Stomach (tissue), 19 donors: ENCODE results near the gene PLXDC1. TPM values are rescaled to one million over a fixed set of nuclear protein-coding genes. Genes with fewer than 3 reads are reported as not detected.

Experiments
- DNase-seq, 2 donors: peaks; one replicate each; pipeline versions ENCODE4 v3.0.0 to v3.0.0-alpha.2; 2013 to 2019
- H3K27ac ChIP-seq, 5 donors: fragments of 200-600 bp in 4 of 5; sonication (generic) in 4 of 5; one replicate each; pipeline ENCODE4 v1.5.1; 2013 to 2019; ENCODE audit warnings: mild to moderate bottlenecking in 1 of 5, moderate library complexity in 1 of 5
- H3K27me3 ChIP-seq, 3 donors: fragments of 200-600 bp; sonication (generic); one replicate each; pipeline ENCODE4 v1.5.1; 2017 to 2019; ENCODE audit warnings: mixed run types in 1 of 3
- H3K36me3 ChIP-seq, 4 donors: fragments of 200-600 bp; sonication (generic); 1 replicate in 3 of 4; 2 replicates in 1 of 4; pipeline ENCODE4 v1.5.1; 2016 to 2019
- H3K4me1 ChIP-seq, 4 donors: fragments of 200-600 bp; sonication (generic); one replicate each; pipeline ENCODE4 v1.5.1; 2016 to 2019
- H3K4me3 ChIP-seq, 4 donors: fragments of 200-600 bp; sonication (generic) in 3 of 4; one replicate each; pipeline ENCODE4 v1.5.1; 2016 to 2019; ENCODE audit warnings: mild to moderate bottlenecking in 1 of 4
- H3K9me3 ChIP-seq, 4 donors: fragments of 200-600 bp; sonication (generic); one replicate each; pipeline ENCODE4 v1.5.1; 2016 to 2019
- EP300 ChIP-seq: sonication (generic); formaldehyde crosslinking; IDR thresholded peaks from one replicate; pipeline ENCODE4 v1.6.1; 2017; ENCODE audit warnings: antibody characterized with exemption
- POLR2A ChIP-seq, 4 donors: fragments of 450-650 bp; IDR thresholded peaks; one replicate each; pipeline ENCODE4 v1.6.1; 2016; ENCODE audit warnings: antibody characterized with exemption in 4 of 4, control low read depth in 2 of 4, mild to moderate bottlenecking in 1 of 4, moderate library complexity in 1 of 4
- POLR2AphosphoS5 ChIP-seq, 3 donors: sonication (generic); formaldehyde crosslinking; IDR thresholded peaks; one replicate each; pipeline ENCODE4 v1.6.1; 2016; ENCODE audit warnings: antibody characterized with exemption in 3 of 3
- WGBS, 5 donors: extraction: QIAGEN DNeasy Blood & Tissue Kit in 3 of 5; methylation state at CpG; one replicate each; pipeline versions ENCODE4 v1.1.5 to v1.1.7; 2013 to 2018; 5-methylcytosine and 5-hydroxymethylcytosine counted together
- intact Hi-C: fragments of 100-400 bp; cut with DNase I; formaldehyde crosslinking; loops from one replicate; pipeline ENCODE4 v1.15.1; 2023; ENCODE audit warnings: low total_unique reads
- long read RNA-seq, 10 donors: transcript quantifications; one replicate each; lab custom pipeline, GENCODE V29; 2026
- polyA plus RNA-seq, 3 donors: library from polyadenylated mRNA; stranded (reverse); fragments of 200-250 nt; gene quantifications; one replicate each; pipeline ENCODE4 v1.2.3, GENCODE V29; 2013
- total RNA-seq, 5 donors: library from RNA; depleted of rRNA; stranded (reverse); fragments of >200 nt; gene quantifications; one replicate each; pipeline versions ENCODE4 v1.1.0 to v1.2.3, GENCODE V29; 2014 to 2016
- TF ChIP-seq, protein P1 (sequence below), 7 experiments: fragments of 450-650 bp in 4 of 7; fragments of 200-600 bp in 3 of 7; sonication (generic) in 3 of 7; IDR thresholded peaks; one replicate each; pipeline ENCODE4 v1.5.1; 2016 to 2019; ENCODE audit warnings: antibody characterized with exemption in 7 of 7, control low read depth in 2 of 7, mild to moderate bottlenecking in 1 of 7
- donor health status: healthy with polysubstance abuse.
- donor health status: Bipolar disorder and iron deficiency.
- donor health status: healthy.

The PLXDC1 gene
- 10 to 100 TPM in 2 of 5 donors, 1 to 10 TPM in 2, under 1 TPM in 1; 0.58 to 77.2 (median 8.4) TPM for total RNA-seq
- 1 to 10 TPM; 1.7 to 4.6 (median 2.1) TPM for polyA plus RNA-seq
- long read RNA-seq, donor 1, result 0 reads
- long read RNA-seq, donor 2, result 0 reads
- long read RNA-seq, donor 3, result 0 reads
- long read RNA-seq, donor 4, result 0 reads
- long read RNA-seq, donor 5, result 0 reads
- long read RNA-seq, donor 6, full-length matches to known transcripts, result 1 of 1 reads
- long read RNA-seq, donor 6, partial matches to known transcripts, result 0 of 1 reads
- long read RNA-seq, donor 6, other reads (novel, unspliced or antisense), result 0 of 1 reads
- long read RNA-seq, donor 7, result 0 reads
- long read RNA-seq, donor 8, result 0 reads
- long read RNA-seq, donor 9, result 0 reads
- long read RNA-seq, donor 10, full-length matches to known transcripts, result 1 of 1 reads
- long read RNA-seq, donor 10, partial matches to known transcripts, result 0 of 1 reads
- long read RNA-seq, donor 10, other reads (novel, unspliced or antisense), result 0 of 1 reads

DNA sequence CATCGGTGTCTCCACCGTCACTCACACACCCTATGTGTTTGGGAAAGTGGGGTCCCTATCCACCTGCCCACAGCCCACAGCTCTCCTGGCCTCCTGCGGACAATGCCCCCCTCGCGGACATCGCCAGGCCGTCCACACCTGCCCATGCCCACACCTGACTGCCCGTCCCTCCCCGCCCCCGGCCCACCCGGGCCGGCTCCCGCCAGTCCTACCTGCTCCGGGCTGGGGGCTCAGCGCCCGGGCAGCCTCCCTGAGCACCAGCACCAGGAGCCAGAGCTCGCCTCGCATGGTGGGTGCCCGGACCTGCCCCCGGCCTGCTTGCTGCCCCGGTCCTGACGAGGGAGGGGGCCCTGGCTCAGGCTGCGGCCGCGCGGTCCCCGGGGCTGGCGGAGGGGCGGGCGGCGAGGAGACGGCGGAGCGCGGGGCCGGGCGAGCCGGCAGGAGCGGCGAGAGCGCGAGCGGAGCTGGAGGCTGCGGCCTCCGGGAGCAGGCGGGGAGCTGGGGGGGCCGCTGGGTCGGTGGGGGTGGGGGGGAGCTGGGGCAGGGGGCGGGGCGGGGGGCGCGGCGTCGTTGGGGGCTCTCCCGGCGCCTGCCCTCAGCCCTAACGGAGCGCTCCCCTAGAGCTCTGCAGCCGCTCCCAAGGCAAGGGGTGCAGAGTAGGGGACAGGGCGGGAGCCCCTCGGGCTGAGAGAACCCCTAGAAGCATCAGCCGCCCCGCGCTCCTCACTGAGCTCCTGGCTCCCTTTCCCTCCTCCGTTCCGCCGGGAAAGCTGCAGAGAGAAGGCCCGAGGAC, at the start of gene PLXDC1:
Gene PLXDC1 (minus strand): TSS at position 488 of the 793 bp plus-strand sequence. CDS start 200 bp downstream, at position 288.
- peak in 1 of 2 donors; percentile 69 for DNase-seq
- intact Hi-C loops, result loop anchor here (5.0 kb wide), 2 partner anchors 79 to 169 kb away; no protein-coding TSS in a partner anchor
- Histone ChIP-seq H3K4me1 (peaks cover 21 to 42% (median 32%) of the 10 kb centered on the region in 4 donors), H3K27ac (peak within 1 kb of the TSS; percentile 31 to 96 (median 90)), H3K36me3 (no peaks in the 10 kb centered on the region), H3K27me3 (peaks cover 0 to 33% (median 23%) of the 10 kb centered on the region in 3 donors), H3K4me3 (peak within 1 kb of the TSS; percentile 58 to 96 (median 66)), H3K9me3 (no peaks in the 10 kb centered on the region)
- WGBS, 5 donors, result 1 to 8% (median 3%) methylated on average over 22 to 64 of the region's 68 CpGs
- TF ChIP-seq, protein P1, sequence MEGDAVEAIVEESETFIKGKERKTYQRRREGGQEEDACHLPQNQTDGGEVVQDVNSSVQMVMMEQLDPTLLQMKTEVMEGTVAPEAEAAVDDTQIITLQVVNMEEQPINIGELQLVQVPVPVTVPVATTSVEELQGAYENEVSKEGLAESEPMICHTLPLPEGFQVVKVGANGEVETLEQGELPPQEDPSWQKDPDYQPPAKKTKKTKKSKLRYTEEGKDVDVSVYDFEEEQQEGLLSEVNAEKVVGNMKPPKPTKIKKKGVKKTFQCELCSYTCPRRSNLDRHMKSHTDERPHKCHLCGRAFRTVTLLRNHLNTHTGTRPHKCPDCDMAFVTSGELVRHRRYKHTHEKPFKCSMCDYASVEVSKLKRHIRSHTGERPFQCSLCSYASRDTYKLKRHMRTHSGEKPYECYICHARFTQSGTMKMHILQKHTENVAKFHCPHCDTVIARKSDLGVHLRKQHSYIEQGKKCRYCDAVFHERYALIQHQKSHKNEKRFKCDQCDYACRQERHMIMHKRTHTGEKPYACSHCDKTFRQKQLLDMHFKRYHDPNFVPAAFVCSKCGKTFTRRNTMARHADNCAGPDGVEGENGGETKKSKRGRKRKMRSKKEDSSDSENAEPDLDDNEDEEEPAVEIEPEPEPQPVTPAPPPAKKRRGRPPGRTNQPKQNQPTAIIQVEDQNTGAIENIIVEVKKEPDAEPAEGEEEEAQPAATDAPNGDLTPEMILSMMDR (IDR thresholded peaks at IDR 0.05), result no peak
- TF ChIP-seq EP300 (no peak), POLR2A (IDR thresholded peaks at IDR 0.05) (no peak), POLR2AphosphoS5 (IDR thresholded peaks at IDR 0.05) (no peak)

DNA sequence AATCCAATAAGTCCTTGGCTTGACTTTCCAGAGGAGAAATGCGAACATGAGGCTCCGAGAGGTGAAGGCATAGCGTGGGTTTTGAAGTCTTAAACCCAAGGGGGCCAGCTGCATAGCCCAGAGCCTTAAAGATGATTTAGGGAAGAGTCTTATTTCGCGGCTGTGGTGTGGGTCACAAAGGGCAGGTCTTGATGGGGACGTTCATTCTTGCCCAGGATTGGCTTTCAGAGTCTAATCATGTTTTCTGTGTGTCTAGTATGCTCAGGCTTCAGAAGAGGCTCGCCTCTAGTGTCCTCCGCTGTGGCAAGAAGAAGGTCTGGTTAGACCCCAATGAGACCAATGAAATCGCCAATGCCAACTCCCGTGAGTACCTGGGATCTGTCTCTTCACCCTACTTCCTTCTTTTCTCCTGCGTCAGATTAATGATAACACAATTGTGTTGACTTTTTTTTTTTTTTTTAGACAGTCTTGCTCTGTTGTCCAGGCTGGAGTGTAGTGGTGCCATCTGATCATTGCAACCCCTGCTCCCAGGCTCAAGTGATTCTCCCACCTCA, 49.6 kb upstream of the PLXDC1 start:
- peaks cover 40 to 43% (median 41%) of the 10 kb centered on the region in 4 donors for H3K36me3 ChIP-seq
- no peaks in the 10 kb centered on the region for H3K27me3 ChIP-seq
- no peaks in the 10 kb centered on the region for H3K9me3 ChIP-seq
- DNase-seq, result no peak
- H3K27ac ChIP-seq, result peak overlapping the region in 4 of 5 donors; percentile 94 to 97 (median 96)
- intact Hi-C loops, result no loop called here
- TF ChIP-seq POLR2AphosphoS5 (IDR thresholded peaks at IDR 0.05) (no peak), EP300 (no peak), POLR2A (IDR thresholded peaks at IDR 0.05) (no peak)
- TF ChIP-seq, protein P1 (IDR thresholded peaks at IDR 0.05), result no peak
- 16 to 37% (median 27%) methylated on average over 11 of the region's 11 CpGs for WGBS, 5 donors
- peaks cover 32 to 61% (median 49%) of the 10 kb centered on the region in 4 donors for H3K4me1 ChIP-seq
- H3K4me3 ChIP-seq, result peak overlapping the region; percentile 82 to 92 (median 87)

DNA sequence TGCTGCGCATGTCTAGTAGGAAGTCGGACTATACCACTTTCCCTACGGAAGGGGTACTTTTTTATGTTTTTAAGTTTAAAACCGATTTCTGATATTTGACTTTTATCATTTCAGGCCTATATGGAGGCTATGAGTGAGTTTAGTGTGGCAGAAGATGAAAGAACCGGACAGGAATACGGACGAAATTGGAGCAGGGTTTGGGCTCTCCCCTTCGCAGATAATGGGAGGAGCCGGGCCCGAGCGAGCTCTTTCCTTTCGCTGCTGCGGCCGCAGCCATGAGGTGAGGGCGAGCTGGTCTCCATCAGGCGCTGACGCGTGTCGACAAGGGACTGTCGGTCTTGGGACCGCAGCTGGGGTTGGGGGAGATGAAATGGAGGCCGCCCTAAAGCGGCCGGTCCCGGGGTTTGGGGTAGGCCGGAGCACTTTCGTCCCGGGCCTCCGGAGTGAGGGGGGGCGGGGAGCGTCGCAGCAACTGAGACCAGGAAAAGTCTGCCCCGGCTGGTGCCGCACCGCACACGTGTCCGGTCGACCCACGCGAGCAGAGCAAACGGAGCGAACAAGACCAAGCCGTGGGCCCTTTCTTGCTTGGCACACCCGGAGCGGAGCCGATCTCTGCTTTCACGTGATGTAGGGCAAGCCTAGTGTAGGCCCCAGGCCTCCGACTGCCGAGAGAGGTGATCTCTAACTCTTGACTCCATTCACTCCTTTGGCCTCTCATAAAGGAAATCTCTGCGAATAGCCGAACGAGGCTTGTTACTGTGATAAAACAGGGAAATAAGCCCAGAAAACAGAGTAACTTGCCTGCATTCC, 48.8 kb upstream of the PLXDC1 start, which contains the start of gene RPL19:
Gene RPL19 (plus strand): TSS at position 214 of the 810 bp plus-strand sequence. CDS start 62 bp downstream, at position 276.
- intact Hi-C loops, result no loop called here
- WGBS, 5 donors, result 0 to 1% (median 1%) methylated on average over 19 to 52 of the region's 52 CpGs
- H3K27ac ChIP-seq, result peak within 1 kb of the TSS; percentile 94 to 97 (median 96)

DNA sequence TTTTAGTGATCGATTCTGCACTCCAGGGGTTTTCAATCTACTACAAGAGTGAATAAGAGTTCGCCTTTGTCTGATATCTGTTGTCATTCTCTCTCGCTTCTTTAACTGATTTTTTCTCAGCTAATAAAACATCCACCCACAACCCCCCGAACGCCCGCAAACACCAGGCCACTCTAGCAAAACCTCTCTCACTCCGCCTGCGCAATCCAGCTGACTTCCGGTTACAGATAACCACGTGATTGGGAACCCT, 48.3 kb upstream of the PLXDC1 start:
- H3K27me3 ChIP-seq, result no peaks in the 10 kb centered on the region
- TF ChIP-seq, protein P1 (IDR thresholded peaks at IDR 0.05), result no peak
- TF ChIP-seq POLR2AphosphoS5 (IDR thresholded peaks at IDR 0.05), result peak in 2 of 3 donors; percentile 78 to 87
- peak overlapping the region; percentile 94 to 97 (median 96) for H3K27ac ChIP-seq
- 0 to 1% (median 0%) methylated on average over 10 of the region's 10 CpGs for WGBS, 5 donors
- peaks cover 34 to 37% (median 35%) of the 10 kb centered on the region in 4 donors for H3K36me3 ChIP-seq
- intact Hi-C loops, result no loop called here
- H3K4me3 ChIP-seq, result peak overlapping the region; percentile 82 to 92 (median 87)
- DNase-seq, result peak; percentile 91 to 97
- H3K9me3 ChIP-seq, result no peaks in the 10 kb centered on the region
- H3K4me1 ChIP-seq, result peaks cover 38 to 74% (median 61%) of the 10 kb centered on the region in 4 donors

More for the DNA sequence above, 48.8 kb upstream of the PLXDC1 start, which contains the start of gene RPL19:
- peaks cover 38 to 69% (median 57%) of the 10 kb centered on the region in 4 donors for H3K4me1 ChIP-seq
- H3K9me3 ChIP-seq, result no peaks in the 10 kb centered on the region
- DNase-seq, result peak in 1 of 2 donors; percentile 81
- no peaks in the 10 kb centered on the region for H3K27me3 ChIP-seq
- TF ChIP-seq POLR2AphosphoS5 (IDR thresholded peaks at IDR 0.05) (peak in 2 of 3 donors; percentile 72 to 76), POLR2A (IDR thresholded peaks at IDR 0.05) (no peak)
- peak within 1 kb of the TSS; percentile 82 to 92 (median 87) for H3K4me3 ChIP-seq
- peaks cover 40 to 42% (median 41%) of the 10 kb centered on the region in 4 donors for H3K36me3 ChIP-seq
